ENCODE results near the gene MPP3.

MPP3 gene

GRCh38 chr17:43816336-43817320 lies 16.3 kb downstream of the MPP3 start:
- Histone ChIP-seq H3K9me2 (replicated peaks; ENCODE audit: control insufficient read depth, low read length) (no peaks in the 10 kb centered on the region), H3K36me3 (ENCODE audit: control insufficient read depth, low read length) (no peaks in the 10 kb centered on the region), H3K9me3 (ENCODE audit: control insufficient read depth, insufficient read depth, low read length) (no peaks in the 10 kb centered on the region), H4K20me1 (ENCODE audit: control insufficient read depth, insufficient read depth, low read depth, low read length) (no peaks in the 10 kb centered on the region), H3K4me2 (ENCODE audit: low read length) (no peak overlapping the region), H3F3A (ENCODE audit: control insufficient read depth, insufficient read depth) (no peaks in the 10 kb centered on the region), H3K27me3 (ENCODE audit: control insufficient read depth, low read length) (no peaks in the 10 kb centered on the region), H3K27ac (ENCODE audit: low read depth, low read length) (no peak overlapping the region), H3K79me2 (ENCODE audit: control insufficient read depth, low read length) (no peaks in the 10 kb centered on the region), H3K4me1 (ENCODE audit: control insufficient read depth, low read length) (no peaks in the 10 kb centered on the region), H3K4me3 (ENCODE audit: low read length) (no peak overlapping the region)
- TF ChIP-seq CTCF (IDR thresholded peaks at IDR 0.05; ENCODE audit: low read depth, low read length, poor library complexity, severe bottlenecking) (no peak), EZH2phosphoT487 (IDR thresholded peaks at IDR 0.05; ENCODE audit: borderline replicate concordance, low read length) (no peak)

DNA sequence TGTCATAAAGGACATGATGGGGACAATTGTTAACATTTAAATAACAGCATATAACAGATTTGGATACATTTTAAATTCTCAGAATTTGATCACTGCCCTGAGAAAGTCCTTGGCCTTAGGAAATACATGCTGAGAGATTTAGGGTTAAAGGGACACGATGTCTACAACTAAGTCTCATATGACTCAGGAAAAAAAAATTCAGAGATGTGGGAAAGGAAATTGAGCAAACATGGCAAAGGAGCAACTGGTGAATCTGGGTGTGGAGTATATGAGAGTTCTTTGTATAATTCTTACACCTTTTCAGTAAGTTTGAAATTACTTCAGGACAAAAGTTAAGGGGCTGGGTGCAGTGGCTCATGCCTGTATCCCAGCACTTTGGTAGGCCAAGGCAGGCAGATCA lies 18.2 kb downstream of the MPP3 start:
- Histone ChIP-seq H3K36me3 (ENCODE audit: control insufficient read depth, low read length) (no peaks in the 10 kb centered on the region), H4K20me1 (ENCODE audit: control insufficient read depth, insufficient read depth, low read depth, low read length) (no peaks in the 10 kb centered on the region), H3K9me2 (replicated peaks; ENCODE audit: control insufficient read depth, low read length) (no peaks in the 10 kb centered on the region), H3K27me3 (ENCODE audit: control insufficient read depth, low read length) (no peaks in the 10 kb centered on the region), H3K4me3 (ENCODE audit: low read length) (no peak overlapping the region), H3K9me3 (ENCODE audit: control insufficient read depth, insufficient read depth, low read length) (no peaks in the 10 kb centered on the region), H3K27ac (ENCODE audit: low read depth, low read length) (no peak overlapping the region), H3K4me1 (ENCODE audit: control insufficient read depth, low read length) (no peaks in the 10 kb centered on the region), H3K4me2 (ENCODE audit: low read length) (no peak overlapping the region), H3F3A (ENCODE audit: control insufficient read depth, insufficient read depth) (no peaks in the 10 kb centered on the region), H3K79me2 (ENCODE audit: control insufficient read depth, low read length) (no peaks in the 10 kb centered on the region)
- no peak for TF ChIP-seq EZH2phosphoT487 (IDR thresholded peaks at IDR 0.05; ENCODE audit: borderline replicate concordance, low read length)
- TF ChIP-seq CTCF (IDR thresholded peaks at IDR 0.05; ENCODE audit: low read depth, low read length, poor library complexity, severe bottlenecking), result no peak

GRCh38 chr17:43814026-43814425 lies 18.9 kb downstream of the MPP3 start:
- Histone ChIP-seq H3K4me3 (ENCODE audit: low read length) (no peak overlapping the region), H3K36me3 (ENCODE audit: control insufficient read depth, low read length) (no peaks in the 10 kb centered on the region), H3K27ac (ENCODE audit: low read depth, low read length) (no peak overlapping the region), H3F3A (ENCODE audit: control insufficient read depth, insufficient read depth) (no peaks in the 10 kb centered on the region), H3K27me3 (ENCODE audit: control insufficient read depth, low read length) (no peaks in the 10 kb centered on the region), H3K9me3 (ENCODE audit: control insufficient read depth, insufficient read depth, low read length) (no peaks in the 10 kb centered on the region), H4K20me1 (ENCODE audit: control insufficient read depth, insufficient read depth, low read depth, low read length) (no peaks in the 10 kb centered on the region), H3K9me2 (replicated peaks; ENCODE audit: control insufficient read depth, low read length) (no peaks in the 10 kb centered on the region), H3K79me2 (ENCODE audit: control insufficient read depth, low read length) (no peaks in the 10 kb centered on the region), H3K4me2 (ENCODE audit: low read length) (no peak overlapping the region), H3K4me1 (ENCODE audit: control insufficient read depth, low read length) (no peaks in the 10 kb centered on the region)
- TF ChIP-seq CTCF (IDR thresholded peaks at IDR 0.05; ENCODE audit: low read depth, low read length, poor library complexity, severe bottlenecking), result no peak
- no peak for TF ChIP-seq EZH2phosphoT487 (IDR thresholded peaks at IDR 0.05; ENCODE audit: borderline replicate concordance, low read length)

Measured in DOHH2 (cell line).